Measurements from ENCODE around the gene TBC1D21.

DNA sequence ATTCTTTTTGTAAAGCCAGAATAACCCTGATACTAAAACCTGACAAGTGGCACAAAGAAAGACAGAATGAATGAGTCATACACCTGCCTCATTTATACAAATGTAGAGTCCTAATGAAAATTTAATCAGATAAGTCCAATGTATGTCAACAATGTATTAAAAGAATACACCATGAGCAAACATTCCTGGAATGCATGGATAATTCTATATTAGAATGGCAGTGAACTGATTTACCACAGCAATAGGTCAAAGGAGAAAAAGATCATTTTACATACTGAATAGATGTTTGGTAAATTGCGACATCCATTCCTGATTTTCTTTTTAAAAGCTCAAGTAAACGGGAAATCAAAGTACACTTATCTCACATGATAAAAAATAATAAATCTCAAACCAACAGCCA lies 41.7 kb downstream of the TBC1D21 start:
- TF ChIP-seq BRCA1 (IDR thresholded peaks at IDR 0.05; ENCODE audit: low read depth, low read length) (no peak), CTCF (IDR thresholded peaks at IDR 0.05; ENCODE audit: control extremely low read depth in 1 of 3, insufficient read depth in 1 of 3, low read depth in 1 of 3, low read length in 3 of 3) (no peak)

Measured in H1 (cell line).